Measurements from ENCODE around the gene RIMBP2.

The RIMBP2 gene

GRCh38 chr12:130504110-130504839 lies 211.8 kb downstream of the RIMBP2 start:
- DNase-seq (ENCODE audit: low read depth) = no peak

- no peak for DNase-seq (ENCODE audit: low read depth)
Measured at GRCh38 chr12:130501821-130502220, 214.3 kb downstream of the RIMBP2 start.

GRCh38 chr12:130500835-130501330 lies 215.2 kb downstream of the RIMBP2 start:
- no peak for DNase-seq (ENCODE audit: low read depth)

GRCh38 chr12:130499474-130499873 lies 216.6 kb downstream of the RIMBP2 start:
- DNase-seq (ENCODE audit: low read depth) = no peak

- DNase-seq (ENCODE audit: low read depth) = no peak
Measured at GRCh38 chr12:130498589-130499385, 217.3 kb downstream of the RIMBP2 start.

GRCh38 chr12:130497991-130498390 lies 218.1 kb downstream of the RIMBP2 start:
- DNase-seq (ENCODE audit: low read depth) = no peak

- DNase-seq (ENCODE audit: low read depth) = no peak
Measured at GRCh38 chr12:130497321-130497720, 218.8 kb downstream of the RIMBP2 start.

GRCh38 chr12:130496516-130497120 lies 219.5 kb downstream of the RIMBP2 start:
- DNase-seq (ENCODE audit: low read depth) = no peak

GRCh38 chr12:130495156-130495555 lies 220.9 kb downstream of the RIMBP2 start:
- no peak for DNase-seq (ENCODE audit: low read depth)

- no peak for DNase-seq (ENCODE audit: low read depth)
Measured at GRCh38 chr12:130494736-130495135, 221.4 kb downstream of the RIMBP2 start.

- no peak for DNase-seq (ENCODE audit: low read depth)
Measured at GRCh38 chr12:130493951-130494350, 222.1 kb downstream of the RIMBP2 start.

GRCh38 chr12:130491421-130492357 lies 224.4 kb downstream of the RIMBP2 start:
- no peak for DNase-seq (ENCODE audit: low read depth)

GRCh38 chr12:130490674-130491073 lies 225.4 kb downstream of the RIMBP2 start:
- no peak for DNase-seq (ENCODE audit: low read depth)

- no peak for DNase-seq (ENCODE audit: low read depth)
Measured at GRCh38 chr12:130489293-130489692, 226.8 kb downstream of the RIMBP2 start.

GRCh38 chr12:130488358-130488710 lies 227.8 kb downstream of the RIMBP2 start:
- DNase-seq (ENCODE audit: low read depth) = no peak

GRCh38 chr12:130487636-130488357 lies 228.3 kb downstream of the RIMBP2 start:
- no peak for DNase-seq (ENCODE audit: low read depth)

GRCh38 chr12:130486891-130487416 lies 229.1 kb downstream of the RIMBP2 start:
- DNase-seq (ENCODE audit: low read depth) = no peak

GRCh38 chr12:130486146-130486435 lies 230.0 kb downstream of the RIMBP2 start:
- no peak for DNase-seq (ENCODE audit: low read depth)

GRCh38 chr12:130485291-130486145 lies 230.6 kb downstream of the RIMBP2 start:
- no peak for DNase-seq (ENCODE audit: low read depth)

- no peak for DNase-seq (ENCODE audit: low read depth)
Measured at GRCh38 chr12:130484221-130484620, 231.9 kb downstream of the RIMBP2 start.

Data from ELR (cell line).